Measurements from ENCODE around the gene RPLP2. TPM values are rescaled to one million over a fixed set of nuclear protein-coding genes. Genes with fewer than 3 reads are reported as not detected.

The RPLP2 gene
- total RNA-seq, 2 donors from 2014 or later: 170 to 221 TPM

DNA sequence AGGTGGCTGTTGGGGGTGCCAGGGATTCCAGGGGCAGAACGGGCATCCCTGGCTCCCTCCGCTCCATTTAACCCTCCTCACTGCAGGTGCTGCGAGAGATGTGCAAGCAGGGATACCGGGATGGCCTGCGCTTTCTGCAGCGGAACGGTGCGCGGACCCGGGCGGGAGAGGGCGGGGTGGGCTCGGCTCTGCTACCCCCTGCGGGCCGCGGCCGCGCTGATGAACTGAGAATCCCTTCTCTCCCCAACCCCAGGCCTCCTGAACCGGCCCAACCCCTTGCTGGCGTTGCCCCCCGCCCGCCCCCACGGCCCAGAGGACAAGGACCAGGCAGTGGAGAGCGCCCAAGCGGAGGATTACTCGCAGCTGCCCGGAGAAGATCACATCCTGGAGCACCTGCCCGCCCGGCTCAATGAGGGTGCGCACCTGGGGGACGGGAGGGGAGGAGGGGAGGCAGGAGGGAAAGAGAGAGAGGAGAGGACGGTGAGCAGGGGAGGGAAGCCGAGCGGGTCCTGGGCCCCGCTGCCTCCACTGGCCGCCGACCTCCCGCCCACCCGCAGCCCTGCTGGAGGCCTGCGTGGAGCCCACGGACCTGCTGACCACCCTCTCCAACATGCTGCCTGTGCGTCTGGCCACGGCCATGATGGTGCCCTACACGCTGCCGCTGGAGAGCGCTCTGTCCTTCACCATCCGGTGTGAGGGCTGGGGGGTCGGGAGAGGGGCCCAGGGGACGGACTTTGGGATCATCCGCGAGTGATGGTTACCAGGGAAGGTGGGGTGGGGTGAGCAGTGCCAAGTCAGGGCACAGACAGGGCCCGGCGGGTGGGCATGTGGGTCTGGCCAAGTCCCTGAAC, 13.9 kb downstream of the RPLP2 start:
- Histone ChIP-seq H3K27ac (no peak overlapping the region), H3K27me3 (replicated peaks; ENCODE audit: insufficient read depth) (peaks cover 6% of the 10 kb centered on the region), H3K9me3 (no peaks in the 10 kb centered on the region), H3K4me1 (ENCODE audit: control insufficient read depth in 1 of 2, low read depth in 2 of 2) (peaks cover 35 to 46% of the 10 kb centered on the region in 2 donors), H3K4me3 (no peak overlapping the region), H3K36me3 (peaks cover 35% of the 10 kb centered on the region)
- DNase-seq (ENCODE audit: low spot score) (no peak), ATAC-seq (ENCODE audit: insufficient number of reproducible peaks, low FRiP score, low read depth) (no peak)
- TF ChIP-seq, protein P1, sequence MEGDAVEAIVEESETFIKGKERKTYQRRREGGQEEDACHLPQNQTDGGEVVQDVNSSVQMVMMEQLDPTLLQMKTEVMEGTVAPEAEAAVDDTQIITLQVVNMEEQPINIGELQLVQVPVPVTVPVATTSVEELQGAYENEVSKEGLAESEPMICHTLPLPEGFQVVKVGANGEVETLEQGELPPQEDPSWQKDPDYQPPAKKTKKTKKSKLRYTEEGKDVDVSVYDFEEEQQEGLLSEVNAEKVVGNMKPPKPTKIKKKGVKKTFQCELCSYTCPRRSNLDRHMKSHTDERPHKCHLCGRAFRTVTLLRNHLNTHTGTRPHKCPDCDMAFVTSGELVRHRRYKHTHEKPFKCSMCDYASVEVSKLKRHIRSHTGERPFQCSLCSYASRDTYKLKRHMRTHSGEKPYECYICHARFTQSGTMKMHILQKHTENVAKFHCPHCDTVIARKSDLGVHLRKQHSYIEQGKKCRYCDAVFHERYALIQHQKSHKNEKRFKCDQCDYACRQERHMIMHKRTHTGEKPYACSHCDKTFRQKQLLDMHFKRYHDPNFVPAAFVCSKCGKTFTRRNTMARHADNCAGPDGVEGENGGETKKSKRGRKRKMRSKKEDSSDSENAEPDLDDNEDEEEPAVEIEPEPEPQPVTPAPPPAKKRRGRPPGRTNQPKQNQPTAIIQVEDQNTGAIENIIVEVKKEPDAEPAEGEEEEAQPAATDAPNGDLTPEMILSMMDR (IDR thresholded peaks at IDR 0.05): no peak

DNA sequence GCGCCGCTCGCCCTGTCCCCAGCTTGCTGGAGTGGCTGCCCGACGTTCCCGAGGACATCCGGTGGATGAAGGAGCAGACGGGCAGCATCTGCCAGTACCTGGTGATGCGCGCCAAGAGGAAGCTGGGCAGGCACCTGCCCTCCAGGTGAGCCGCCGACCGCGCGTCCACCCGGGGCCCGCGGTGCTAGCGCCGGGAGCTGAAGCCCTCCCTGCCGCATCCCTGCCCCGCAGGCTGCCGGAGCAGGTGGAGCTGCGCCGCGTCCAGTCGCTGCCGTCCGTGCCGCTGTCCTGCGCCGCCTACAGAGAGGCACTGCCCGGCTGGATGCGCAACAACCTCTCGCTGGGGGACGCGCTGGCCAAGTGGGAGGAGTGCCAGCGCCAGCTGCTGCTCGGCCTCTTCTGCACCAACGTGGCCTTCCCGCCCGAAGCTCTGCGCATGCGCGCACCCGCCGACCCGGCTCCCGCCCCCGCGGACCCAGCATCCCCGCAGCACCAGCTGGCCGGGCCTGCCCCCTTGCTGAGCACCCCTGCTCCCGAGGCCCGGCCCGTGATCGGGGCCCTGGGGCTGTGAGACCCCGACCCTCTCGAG, 14.6 kb downstream of the RPLP2 start:
- H3K4me3 ChIP-seq: no peak overlapping the region
- peaks cover 35% of the 10 kb centered on the region for H3K36me3 ChIP-seq
- TF ChIP-seq, protein P1 (IDR thresholded peaks at IDR 0.05): no peak
- no peak overlapping the region for H3K27ac ChIP-seq
- DNase-seq (ENCODE audit: low spot score) (no peak), ATAC-seq (ENCODE audit: insufficient number of reproducible peaks, low FRiP score, low read depth) (no peak)
- peaks cover 33 to 49% of the 10 kb centered on the region in 2 donors for H3K4me1 ChIP-seq (ENCODE audit: control insufficient read depth in 1 of 2, low read depth in 2 of 2)
- no peaks in the 10 kb centered on the region for H3K9me3 ChIP-seq
- H3K27me3 ChIP-seq (replicated peaks; ENCODE audit: insufficient read depth): peaks cover 6% of the 10 kb centered on the region

DNA sequence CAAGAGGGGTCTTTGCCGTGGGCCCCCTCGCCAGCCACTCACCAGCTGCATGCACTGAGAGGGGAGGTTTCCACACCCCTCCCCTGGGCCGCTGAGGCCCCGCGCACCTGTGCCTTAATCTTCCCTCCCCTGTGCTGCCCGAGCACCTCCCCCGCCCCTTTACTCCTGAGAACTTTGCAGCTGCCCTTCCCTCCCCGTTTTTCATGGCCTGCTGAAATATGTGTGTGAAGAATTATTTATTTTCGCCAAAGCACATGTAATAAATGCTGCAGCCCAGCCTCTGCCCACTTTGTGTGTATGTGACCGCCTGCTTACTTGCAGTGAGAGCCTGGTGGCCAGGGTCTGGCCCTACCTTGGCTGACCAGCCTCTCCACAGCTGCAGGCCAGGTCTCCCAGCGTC, 15.2 kb downstream of the RPLP2 start:
- Histone ChIP-seq H3K4me1 (ENCODE audit: control insufficient read depth in 1 of 2, low read depth in 2 of 2) (peaks cover 39 to 55% of the 10 kb centered on the region in 2 donors), H3K27me3 (replicated peaks; ENCODE audit: insufficient read depth) (peaks cover 6% of the 10 kb centered on the region), H3K27ac (no peak overlapping the region), H3K4me3 (no peak overlapping the region), H3K36me3 (peaks cover 35% of the 10 kb centered on the region), H3K9me3 (no peaks in the 10 kb centered on the region)
- DNase-seq (ENCODE audit: low spot score) (no peak), ATAC-seq (ENCODE audit: insufficient number of reproducible peaks, low FRiP score, low read depth) (no peak)
- TF ChIP-seq, protein P1 (IDR thresholded peaks at IDR 0.05): no peak

DNA sequence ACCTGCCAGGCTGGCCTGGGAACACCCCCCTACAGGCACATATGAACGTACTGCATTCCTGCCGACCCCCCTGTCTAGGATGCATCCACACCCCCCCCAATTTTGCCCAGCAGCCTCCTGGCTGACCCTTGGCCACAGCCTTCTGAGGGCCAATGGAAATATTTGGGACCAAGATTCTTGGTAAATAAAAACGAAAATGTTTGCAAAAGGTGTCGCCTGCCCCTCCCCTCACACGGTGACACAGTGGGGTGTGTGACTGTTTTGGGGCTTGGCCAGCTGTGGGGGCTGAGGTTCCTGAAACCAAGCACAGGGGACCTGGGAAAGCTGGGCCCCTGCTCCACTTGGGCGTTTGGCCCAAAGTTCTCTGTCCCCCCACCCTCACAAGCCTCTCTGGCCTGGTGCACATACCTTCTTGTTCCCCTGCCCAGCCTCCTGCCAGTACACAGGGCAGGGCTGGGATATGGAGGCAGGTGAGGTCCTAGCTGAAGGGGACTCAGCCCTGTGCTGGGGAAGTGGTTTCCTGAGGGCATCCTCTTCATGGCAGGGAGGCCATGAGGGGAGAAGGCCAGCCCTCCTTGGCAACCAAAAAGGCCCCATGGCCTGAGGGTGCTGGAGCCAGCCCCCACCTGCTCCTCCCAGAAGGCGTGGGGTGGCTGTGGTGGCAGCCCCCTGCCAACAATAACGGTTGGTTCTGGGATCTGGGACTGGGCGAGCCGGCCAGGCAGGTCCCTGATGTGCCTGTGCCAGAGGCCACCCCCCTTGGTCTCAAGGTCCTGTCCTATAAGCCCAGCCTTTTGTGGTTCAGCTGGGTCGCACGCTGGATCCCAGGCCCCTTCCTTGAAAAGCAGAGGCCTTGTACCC, 15.8 kb downstream of the RPLP2 start:
- TF ChIP-seq, protein P1 (IDR thresholded peaks at IDR 0.05): no peak
- peaks cover 35% of the 10 kb centered on the region for H3K36me3 ChIP-seq
- DNase-seq (ENCODE audit: low spot score) (no peak), ATAC-seq (ENCODE audit: insufficient number of reproducible peaks, low FRiP score, low read depth) (no peak)
- peaks cover 42 to 58% of the 10 kb centered on the region in 2 donors for H3K4me1 ChIP-seq (ENCODE audit: control insufficient read depth in 1 of 2, low read depth in 2 of 2)
- no peaks in the 10 kb centered on the region for H3K9me3 ChIP-seq
- no peak overlapping the region for H3K4me3 ChIP-seq
- H3K27ac ChIP-seq: no peak overlapping the region
- peaks cover 6% of the 10 kb centered on the region for H3K27me3 ChIP-seq (replicated peaks; ENCODE audit: insufficient read depth)

DNA sequence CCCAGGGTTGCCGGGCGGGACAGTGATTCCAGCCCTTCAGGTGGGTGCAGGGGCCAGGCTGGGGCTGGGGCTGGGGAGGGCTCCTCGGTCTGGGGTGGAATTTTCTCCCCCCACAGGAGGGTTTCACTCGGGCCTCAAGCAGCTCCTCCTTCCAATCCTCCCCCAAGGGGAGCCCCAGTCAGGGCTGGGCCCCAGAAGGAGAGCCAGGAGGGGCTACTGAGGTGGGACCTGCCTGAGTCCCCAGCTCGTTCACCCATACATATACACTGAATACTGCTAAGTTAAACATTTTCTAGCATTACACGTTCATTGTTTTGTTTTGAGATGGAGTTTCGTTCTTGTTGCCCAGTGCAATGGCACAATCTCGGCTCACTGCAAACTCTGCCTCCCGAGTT, 16.5 kb downstream of the RPLP2 start:
- Histone ChIP-seq H3K27ac (no peak overlapping the region), H3K4me3 (no peak overlapping the region), H3K4me1 (ENCODE audit: control insufficient read depth in 1 of 2, low read depth in 2 of 2) (peaks cover 42 to 59% of the 10 kb centered on the region in 2 donors), H3K27me3 (replicated peaks; ENCODE audit: insufficient read depth) (peaks cover 6% of the 10 kb centered on the region), H3K36me3 (peaks cover 35% of the 10 kb centered on the region), H3K9me3 (no peaks in the 10 kb centered on the region)
- TF ChIP-seq, protein P1 (IDR thresholded peaks at IDR 0.05): no peak
- no peak for DNase-seq (ENCODE audit: low spot score)
- no peak for ATAC-seq (ENCODE audit: insufficient number of reproducible peaks, low FRiP score, low read depth)

All from thoracic aorta (tissue), 2 donors.